22Rv1 (cell line): Measurements from ENCODE around the gene CA7.

Source experiments
- ZFX ChIP-seq: fragments of 450-650 bp; IDR thresholded peaks from 2 replicates; pipeline ENCODE4 v1.6.1; 2017; ENCODE audit warnings: antibody characterized with exemption, borderline replicate concordance
- TF ChIP-seq, protein P1 (sequence below): fragments of 450-650 bp; IDR thresholded peaks from 2 replicates; pipeline ENCODE4 v1.5.1; 2017; ENCODE audit warnings: mild to moderate bottlenecking

DNA sequence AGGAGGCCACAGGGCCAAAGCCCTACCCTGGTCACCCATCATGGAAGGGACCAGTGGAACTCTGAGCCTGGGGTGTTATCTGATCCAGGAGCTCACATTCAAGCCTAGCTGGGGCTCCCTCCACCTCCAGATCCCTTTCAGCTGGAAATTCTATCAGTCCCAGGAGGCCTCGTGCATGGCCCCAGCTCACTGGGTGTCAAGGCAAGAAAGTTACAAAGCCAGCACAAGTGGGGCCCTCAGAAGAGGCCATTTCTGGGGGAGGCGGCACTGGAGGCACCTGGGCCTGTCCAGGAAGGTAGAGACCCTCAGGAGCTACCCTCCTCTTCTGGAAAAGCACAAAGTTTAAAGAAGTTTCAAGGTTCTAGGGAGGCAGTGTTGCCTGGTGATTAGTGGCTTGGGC, 4.8 kb downstream of the CA7 start:
- TF ChIP-seq, protein P1, sequence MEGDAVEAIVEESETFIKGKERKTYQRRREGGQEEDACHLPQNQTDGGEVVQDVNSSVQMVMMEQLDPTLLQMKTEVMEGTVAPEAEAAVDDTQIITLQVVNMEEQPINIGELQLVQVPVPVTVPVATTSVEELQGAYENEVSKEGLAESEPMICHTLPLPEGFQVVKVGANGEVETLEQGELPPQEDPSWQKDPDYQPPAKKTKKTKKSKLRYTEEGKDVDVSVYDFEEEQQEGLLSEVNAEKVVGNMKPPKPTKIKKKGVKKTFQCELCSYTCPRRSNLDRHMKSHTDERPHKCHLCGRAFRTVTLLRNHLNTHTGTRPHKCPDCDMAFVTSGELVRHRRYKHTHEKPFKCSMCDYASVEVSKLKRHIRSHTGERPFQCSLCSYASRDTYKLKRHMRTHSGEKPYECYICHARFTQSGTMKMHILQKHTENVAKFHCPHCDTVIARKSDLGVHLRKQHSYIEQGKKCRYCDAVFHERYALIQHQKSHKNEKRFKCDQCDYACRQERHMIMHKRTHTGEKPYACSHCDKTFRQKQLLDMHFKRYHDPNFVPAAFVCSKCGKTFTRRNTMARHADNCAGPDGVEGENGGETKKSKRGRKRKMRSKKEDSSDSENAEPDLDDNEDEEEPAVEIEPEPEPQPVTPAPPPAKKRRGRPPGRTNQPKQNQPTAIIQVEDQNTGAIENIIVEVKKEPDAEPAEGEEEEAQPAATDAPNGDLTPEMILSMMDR = no peak
- no peak for TF ChIP-seq ZFX
